ENCODE data around the gene AMH.

GRCh38 chr19:2229103-2230032 lies 19.8 kb upstream of the AMH start:
- TF ChIP-seq CTCF (IDR thresholded peaks at IDR 0.05) (no peak), POLR2A (IDR thresholded peaks at IDR 0.05) (no peak), EP300 (IDR thresholded peaks at IDR 0.05; ENCODE audit: low read depth) (no peak)
